WTC11 (cell line): ENCODE results near the gene ACVR1B.

Experiments
- JUN ChIP-seq: sonication (generic); formaldehyde crosslinking; IDR thresholded peaks from 2 replicates; pipeline ENCODE4 v1.8.0; 2023; ENCODE audit warnings: mild to moderate bottlenecking, missing genetic modification reagents
- NFYB ChIP-seq: sonication (generic); formaldehyde crosslinking; conservative IDR thresholded peaks from 2 replicates; pipeline ENCODE4 v1.8.0; 2022; ENCODE audit warnings: low read depth, missing genetic modification reagents
- RELA ChIP-seq: sonication (generic); formaldehyde crosslinking; IDR thresholded peaks from 2 replicates; pipeline ENCODE4 v1.8.1; 2022; ENCODE audit warnings: missing genetic modification reagents, mild to moderate bottlenecking, borderline replicate concordance
- RORB ChIP-seq: fragments of 250-450 bp; sonication (Bioruptor Pico); IDR thresholded peaks from 2 replicates; pipeline ENCODE4 v1.9.0; 2021; ENCODE audit warnings: mild to moderate bottlenecking
- ZNF138 ChIP-seq: sonication (generic); formaldehyde crosslinking; conservative IDR thresholded peaks from 2 replicates; pipeline ENCODE4 v1.8.1; 2022; ENCODE audit warnings: mild to moderate bottlenecking, moderate library complexity, missing genetic modification reagents
- TF ChIP-seq, protein P1 (sequence below): fragments of 200-600 bp; IDR thresholded peaks from 2 replicates; pipeline ENCODE4 v1.8.0; 2022; ENCODE audit warnings: antibody characterized with exemption
- TF ChIP-seq, protein P2 (sequence below): sonication (generic); formaldehyde crosslinking; IDR thresholded peaks from 2 replicates; pipeline ENCODE4 v1.8.1; 2022; ENCODE audit warnings: low read depth, mild to moderate bottlenecking, moderate library complexity, missing genetic modification reagents, borderline replicate concordance
- TF ChIP-seq, protein P3 (sequence below): sonication (generic); formaldehyde crosslinking; IDR thresholded peaks from 2 replicates; pipeline ENCODE4 v1.8.1; 2023; ENCODE audit warnings: mild to moderate bottlenecking, missing genetic modification reagents

DNA sequence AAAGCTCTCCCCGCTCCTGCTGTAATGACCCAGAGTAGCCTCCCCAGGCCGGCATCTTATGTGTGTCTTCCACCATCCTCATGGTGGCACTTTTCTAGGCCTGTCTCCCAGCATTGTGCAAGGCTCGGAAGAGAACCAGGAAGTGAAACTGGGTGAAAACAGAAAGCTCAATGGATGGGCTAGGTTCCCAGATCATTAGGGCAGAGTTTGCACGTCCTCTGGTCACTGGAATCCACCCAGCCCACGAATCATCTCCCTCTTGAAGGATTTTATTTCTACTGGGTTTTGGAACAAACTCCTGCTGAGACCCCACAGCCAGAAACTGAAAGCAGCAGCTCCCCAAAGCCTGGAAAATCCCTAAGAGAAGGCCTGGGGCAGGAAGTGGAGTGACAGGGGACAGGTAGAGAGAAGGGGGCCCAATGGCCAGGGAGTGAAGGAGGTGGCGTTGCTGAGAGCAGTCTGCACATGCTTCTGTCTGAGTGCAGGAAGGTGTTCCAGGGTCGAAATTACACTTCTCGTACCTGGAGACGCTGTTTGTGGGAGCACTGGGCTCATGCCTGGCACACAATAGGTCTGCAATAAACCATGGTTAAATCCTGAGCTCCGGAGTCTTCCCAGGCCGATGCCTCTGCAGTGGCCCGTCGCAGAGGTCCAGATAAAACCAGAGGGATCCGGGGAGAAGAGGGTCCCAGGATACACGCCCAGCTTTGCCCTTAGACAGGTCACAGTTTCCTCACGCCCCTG is 28.6 kb upstream of the ACVR1B start:
- TF ChIP-seq ZNF138 (CRISPR knock-in tag) = no peak
- no peak for TF ChIP-seq NFYB (CRISPR knock-in tag)
- TF ChIP-seq, protein P1, sequence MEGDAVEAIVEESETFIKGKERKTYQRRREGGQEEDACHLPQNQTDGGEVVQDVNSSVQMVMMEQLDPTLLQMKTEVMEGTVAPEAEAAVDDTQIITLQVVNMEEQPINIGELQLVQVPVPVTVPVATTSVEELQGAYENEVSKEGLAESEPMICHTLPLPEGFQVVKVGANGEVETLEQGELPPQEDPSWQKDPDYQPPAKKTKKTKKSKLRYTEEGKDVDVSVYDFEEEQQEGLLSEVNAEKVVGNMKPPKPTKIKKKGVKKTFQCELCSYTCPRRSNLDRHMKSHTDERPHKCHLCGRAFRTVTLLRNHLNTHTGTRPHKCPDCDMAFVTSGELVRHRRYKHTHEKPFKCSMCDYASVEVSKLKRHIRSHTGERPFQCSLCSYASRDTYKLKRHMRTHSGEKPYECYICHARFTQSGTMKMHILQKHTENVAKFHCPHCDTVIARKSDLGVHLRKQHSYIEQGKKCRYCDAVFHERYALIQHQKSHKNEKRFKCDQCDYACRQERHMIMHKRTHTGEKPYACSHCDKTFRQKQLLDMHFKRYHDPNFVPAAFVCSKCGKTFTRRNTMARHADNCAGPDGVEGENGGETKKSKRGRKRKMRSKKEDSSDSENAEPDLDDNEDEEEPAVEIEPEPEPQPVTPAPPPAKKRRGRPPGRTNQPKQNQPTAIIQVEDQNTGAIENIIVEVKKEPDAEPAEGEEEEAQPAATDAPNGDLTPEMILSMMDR = no peak
- no peak for TF ChIP-seq RORB (CRISPR knock-in tag)
- no peak for TF ChIP-seq JUN
- no peak for TF ChIP-seq RELA
- TF ChIP-seq, protein P2, sequence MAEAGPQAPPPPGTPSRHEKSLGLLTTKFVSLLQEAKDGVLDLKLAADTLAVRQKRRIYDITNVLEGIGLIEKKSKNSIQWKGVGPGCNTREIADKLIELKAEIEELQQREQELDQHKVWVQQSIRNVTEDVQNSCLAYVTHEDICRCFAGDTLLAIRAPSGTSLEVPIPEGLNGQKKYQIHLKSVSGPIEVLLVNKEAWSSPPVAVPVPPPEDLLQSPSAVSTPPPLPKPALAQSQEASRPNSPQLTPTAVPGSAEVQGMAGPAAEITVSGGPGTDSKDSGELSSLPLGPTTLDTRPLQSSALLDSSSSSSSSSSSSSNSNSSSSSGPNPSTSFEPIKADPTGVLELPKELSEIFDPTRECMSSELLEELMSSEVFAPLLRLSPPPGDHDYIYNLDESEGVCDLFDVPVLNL = no peak
- TF ChIP-seq, protein P3, sequence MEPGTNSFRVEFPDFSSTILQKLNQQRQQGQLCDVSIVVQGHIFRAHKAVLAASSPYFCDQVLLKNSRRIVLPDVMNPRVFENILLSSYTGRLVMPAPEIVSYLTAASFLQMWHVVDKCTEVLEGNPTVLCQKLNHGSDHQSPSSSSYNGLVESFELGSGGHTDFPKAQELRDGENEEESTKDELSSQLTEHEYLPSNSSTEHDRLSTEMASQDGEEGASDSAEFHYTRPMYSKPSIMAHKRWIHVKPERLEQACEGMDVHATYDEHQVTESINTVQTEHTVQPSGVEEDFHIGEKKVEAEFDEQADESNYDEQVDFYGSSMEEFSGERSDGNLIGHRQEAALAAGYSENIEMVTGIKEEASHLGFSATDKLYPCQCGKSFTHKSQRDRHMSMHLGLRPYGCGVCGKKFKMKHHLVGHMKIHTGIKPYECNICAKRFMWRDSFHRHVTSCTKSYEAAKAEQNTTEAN = no peak
